Smooth muscle cell (in vitro differentiated cells): ENCODE measurements around the gene NEK10. TPM values are rescaled to one million over a fixed set of nuclear protein-coding genes. Genes with fewer than 3 reads are reported as not detected.

Source experiments
- DNase-seq: peaks from one replicate; lab custom pipeline; 2025; ENCODE audit not compliant: unreplicated experiment; lab: John Stamatoyannopoulos, UW
- H2AFZ ChIP-seq: fragments of 200-600 bp; sonication (generic); 2 replicates; pipeline ENCODE4 v1.6.0; 2016; ENCODE audit warnings: antibody characterized with exemption, low read depth, mild to moderate bottlenecking
- H3F3A ChIP-seq: fragments of 200-600 bp; sonication (generic); 2 replicates; pipeline ENCODE4 v1.6.0; 2017; ENCODE audit warnings: antibody characterized with exemption, low read depth
- H3K27ac ChIP-seq: fragments of 200-600 bp; sonication (generic); 2 replicates; pipeline ENCODE4 v1.5.1; 2016; ENCODE audit warnings: low read depth, mild to moderate bottlenecking
- H3K27me3 ChIP-seq: fragments of 200-600 bp; sonication (generic); 2 replicates; pipeline ENCODE4 v1.6.1; 2016; ENCODE audit warnings: low read depth, mild to moderate bottlenecking
- H3K36me3 ChIP-seq: fragments of 200-600 bp; sonication (generic); 2 replicates; pipeline ENCODE4 v1.5.1; 2016; ENCODE audit warnings: low read depth
- H3K4me1 ChIP-seq: fragments of 200-600 bp; sonication (generic); 2 replicates; pipeline ENCODE4 v1.5.1; 2016; ENCODE audit warnings: low read depth
- H3K4me2 ChIP-seq: fragments of 200-600 bp; sonication (generic); 2 replicates; pipeline ENCODE4 v1.6.0; 2016; ENCODE audit warnings: mild to moderate bottlenecking
- H3K4me3 ChIP-seq: fragments of 200-600 bp; sonication (generic); 2 replicates; pipeline ENCODE4 v1.5.1; 2016; ENCODE audit warnings: mild to moderate bottlenecking
- H3K79me2 ChIP-seq: fragments of 200-600 bp; sonication (generic); 2 replicates; pipeline ENCODE4 v1.6.0; 2016; ENCODE audit warnings: low read depth, mild to moderate bottlenecking
- H3K9ac ChIP-seq: fragments of 200-600 bp; sonication (generic); 2 replicates; pipeline ENCODE4 v1.6.0; 2016; ENCODE audit warnings: low read depth
- H3K9me3 ChIP-seq: fragments of 200-600 bp; sonication (generic); replicated peaks from 2 replicates; pipeline ENCODE4 v1.5.1; 2016; ENCODE audit warnings: low read depth
- H4K20me1 ChIP-seq: fragments of 200-600 bp; sonication (generic); 2 replicates; pipeline ENCODE4 v1.6.0; 2016; ENCODE audit warnings: low read depth
- WGBS: methylation state at CpG from one replicate; pipeline ENCODE4 v1.1.7; 2016; ENCODE audit warnings: low lambda C conversion rate; 5-methylcytosine and 5-hydroxymethylcytosine counted together
- polyA plus RNA-seq: library from polyadenylated mRNA; unstranded; fragments of >200 nt; fragmentation: Nextera tagmentation; extraction: Ambion mirVana; gene quantifications from 2 replicates; pipeline ENCODE4 v1.2.1, GENCODE V29; 2016
- total RNA-seq: library from RNA; depleted of rRNA; stranded (reverse); fragments of >200 nt; gene quantifications from 2 replicates; pipeline ENCODE4 v1.2.3, GENCODE V29; 2014
- TF ChIP-seq, protein P1 (sequence below): fragments of 200-600 bp; sonication (generic); IDR thresholded peaks from 2 replicates; pipeline ENCODE4 v1.5.1; 2017; ENCODE audit warnings: borderline replicate concordance, mild to moderate bottlenecking, antibody characterized with exemption; ENCODE audit not compliant: insufficient read depth, poor library complexity, severe bottlenecking

The NEK10 gene
- total and polyA plus RNA-seq, 2 experiments from 2014 or later: 2.7 TPM; not detected in 1

DNA sequence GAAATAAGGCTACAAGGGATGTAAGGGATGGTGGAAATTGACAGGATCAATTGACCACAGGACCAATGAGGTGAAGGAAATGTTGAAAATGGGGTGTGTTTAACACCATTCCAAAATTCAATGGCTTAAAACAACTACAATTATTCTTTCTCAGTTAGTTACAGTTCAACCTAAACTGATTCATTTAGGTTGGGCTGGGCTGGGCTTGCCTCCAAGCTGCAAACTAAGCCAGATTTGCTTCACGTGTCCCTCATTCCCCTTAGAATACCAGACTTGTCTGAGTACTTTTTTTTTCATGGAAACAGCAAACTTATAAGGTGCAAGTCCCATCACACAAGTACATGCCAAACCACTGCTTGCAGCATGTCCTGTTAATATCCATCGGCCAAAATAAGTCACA is 280.1 kb downstream of the NEK10 start:
- no peak overlapping the region for H3K9ac ChIP-seq
- H4K20me1 ChIP-seq: no peaks in the 10 kb centered on the region
- no peak overlapping the region for H3K4me3 ChIP-seq
- no peaks in the 10 kb centered on the region for H3K4me1 ChIP-seq
- TF ChIP-seq, protein P1, sequence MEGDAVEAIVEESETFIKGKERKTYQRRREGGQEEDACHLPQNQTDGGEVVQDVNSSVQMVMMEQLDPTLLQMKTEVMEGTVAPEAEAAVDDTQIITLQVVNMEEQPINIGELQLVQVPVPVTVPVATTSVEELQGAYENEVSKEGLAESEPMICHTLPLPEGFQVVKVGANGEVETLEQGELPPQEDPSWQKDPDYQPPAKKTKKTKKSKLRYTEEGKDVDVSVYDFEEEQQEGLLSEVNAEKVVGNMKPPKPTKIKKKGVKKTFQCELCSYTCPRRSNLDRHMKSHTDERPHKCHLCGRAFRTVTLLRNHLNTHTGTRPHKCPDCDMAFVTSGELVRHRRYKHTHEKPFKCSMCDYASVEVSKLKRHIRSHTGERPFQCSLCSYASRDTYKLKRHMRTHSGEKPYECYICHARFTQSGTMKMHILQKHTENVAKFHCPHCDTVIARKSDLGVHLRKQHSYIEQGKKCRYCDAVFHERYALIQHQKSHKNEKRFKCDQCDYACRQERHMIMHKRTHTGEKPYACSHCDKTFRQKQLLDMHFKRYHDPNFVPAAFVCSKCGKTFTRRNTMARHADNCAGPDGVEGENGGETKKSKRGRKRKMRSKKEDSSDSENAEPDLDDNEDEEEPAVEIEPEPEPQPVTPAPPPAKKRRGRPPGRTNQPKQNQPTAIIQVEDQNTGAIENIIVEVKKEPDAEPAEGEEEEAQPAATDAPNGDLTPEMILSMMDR: no peak
- H3K9me3 ChIP-seq: no peaks in the 10 kb centered on the region
- no peak overlapping the region for H3K27ac ChIP-seq
- H3K79me2 ChIP-seq: no peaks in the 10 kb centered on the region
- H2AFZ ChIP-seq: no peak overlapping the region
- H3K27me3 ChIP-seq: no peaks in the 10 kb centered on the region
- H3K4me2 ChIP-seq: no peak overlapping the region
- H3F3A ChIP-seq: no peaks in the 10 kb centered on the region
- WGBS: 84% methylated on average over 2 of the region's 2 CpGs
- H3K36me3 ChIP-seq: no peaks in the 10 kb centered on the region
- no peak for DNase-seq

DNA sequence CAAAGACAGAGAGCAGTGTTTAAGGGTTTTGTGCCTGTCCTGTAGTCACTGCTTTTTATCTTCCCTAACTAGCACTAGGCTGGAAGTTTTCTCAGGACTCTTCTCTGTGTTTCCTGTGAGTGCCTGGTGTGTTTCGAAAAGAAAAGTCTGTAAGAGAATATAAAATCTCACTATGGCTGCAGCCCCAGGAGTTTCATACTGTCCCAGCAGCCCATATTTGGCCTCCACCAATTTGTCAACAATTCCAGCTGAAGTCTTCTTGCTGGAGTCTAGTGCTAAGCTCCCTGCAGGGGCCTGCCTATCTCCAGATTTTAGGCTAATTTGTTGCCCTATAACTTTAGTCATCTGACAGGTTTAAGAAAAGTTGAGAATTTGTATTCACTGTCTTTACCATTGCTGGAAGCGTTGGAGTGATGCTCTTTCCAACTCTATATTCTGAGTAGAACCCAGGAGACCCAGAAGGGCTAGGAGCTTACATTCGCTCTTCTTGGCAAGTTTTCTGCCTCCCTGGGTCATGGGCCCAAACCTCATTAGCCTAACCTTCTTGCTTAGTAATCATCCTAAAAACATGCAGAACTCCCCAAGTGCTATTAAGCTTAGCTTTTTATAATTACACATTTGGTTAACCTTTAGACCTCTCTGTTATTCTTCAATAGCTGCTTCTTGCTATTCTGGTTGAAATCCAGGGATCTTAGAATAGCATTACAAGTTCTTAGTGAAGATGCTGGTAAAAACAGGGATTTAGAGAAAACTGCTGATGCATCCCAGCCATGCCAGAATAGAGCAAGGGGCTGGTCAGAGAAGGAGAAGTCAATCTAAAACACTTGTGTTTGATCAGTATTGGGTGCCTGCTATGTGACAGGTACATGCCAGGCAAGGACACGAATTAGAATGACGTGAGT is 283.1 kb downstream of the NEK10 start:
- WGBS: 84% methylated on average over 5 of the region's 5 CpGs
- no peak overlapping the region for H3K4me2 ChIP-seq
- H2AFZ ChIP-seq: no peak overlapping the region
- H3K4me1 ChIP-seq: no peaks in the 10 kb centered on the region
- H3K9ac ChIP-seq: no peak overlapping the region
- H3K9me3 ChIP-seq: no peaks in the 10 kb centered on the region
- no peak for DNase-seq
- H3K79me2 ChIP-seq: no peaks in the 10 kb centered on the region
- no peaks in the 10 kb centered on the region for H3F3A ChIP-seq
- H3K27me3 ChIP-seq: no peaks in the 10 kb centered on the region
- no peak overlapping the region for H3K4me3 ChIP-seq
- TF ChIP-seq, protein P1: no peak
- H3K27ac ChIP-seq: no peak overlapping the region
- no peaks in the 10 kb centered on the region for H3K36me3 ChIP-seq
- no peaks in the 10 kb centered on the region for H4K20me1 ChIP-seq

DNA sequence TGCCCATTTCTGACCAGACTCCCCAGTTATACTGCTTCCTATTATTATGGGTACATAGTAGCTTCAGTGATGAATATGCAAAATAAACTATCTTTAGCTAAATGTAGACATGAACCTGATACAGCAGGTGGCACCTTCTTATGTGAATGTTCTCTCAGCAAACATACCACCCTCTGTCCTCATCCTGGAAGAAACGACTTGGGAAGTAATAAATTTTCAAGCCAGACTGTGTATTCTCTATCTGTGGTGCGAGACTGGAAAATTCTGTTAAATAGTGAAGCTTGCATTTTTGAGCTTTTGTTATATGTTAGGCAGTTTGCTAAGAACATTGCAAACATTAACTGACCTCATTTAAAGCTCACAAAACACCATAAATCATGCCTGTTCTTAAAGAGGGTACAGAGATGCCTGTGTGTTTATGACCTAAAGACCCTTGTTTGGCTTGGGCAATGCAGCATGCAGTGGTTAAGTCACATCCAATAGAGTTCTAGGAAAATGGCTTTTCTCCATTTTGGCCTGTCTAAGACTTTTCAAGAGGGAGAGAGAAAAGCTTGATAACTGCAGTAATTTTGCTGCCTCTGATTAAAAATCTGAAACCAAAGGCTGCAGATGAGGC is 287.1 kb downstream of the NEK10 start:
- Histone ChIP-seq H3K79me2 (no peaks in the 10 kb centered on the region), H2AFZ (no peak overlapping the region), H4K20me1 (no peaks in the 10 kb centered on the region), H3K4me1 (no peaks in the 10 kb centered on the region), H3F3A (no peaks in the 10 kb centered on the region), H3K9me3 (no peaks in the 10 kb centered on the region), H3K27ac (no peak overlapping the region), H3K27me3 (no peaks in the 10 kb centered on the region), H3K4me2 (no peak overlapping the region), H3K9ac (no peak overlapping the region), H3K4me3 (no peak overlapping the region), H3K36me3 (no peaks in the 10 kb centered on the region)
- TF ChIP-seq, protein P1: no peak
- no peak for DNase-seq
- 60% methylated on average over 2 of the region's 2 CpGs for WGBS
